ACC112 (cell line): ENCODE results near the gene NAGS.
"Not testable (repeated sequence)": the region's sequence is repeated elsewhere in the genome, so short reads cannot be mapped to it uniquely, and the experiment has no call there.

Source experiments
- H2AFZ ChIP-seq: fragments of 200-600 bp; sonication (generic); one replicate; pipeline ENCODE4 v1.6.0; 2017; ENCODE audit warnings: antibody characterized with exemption, low read length; ENCODE audit not compliant: unreplicated experiment
- H3K27ac ChIP-seq: fragments of 200-600 bp; sonication (generic); 2 replicates; pipeline ENCODE4 v1.5.1; 2014; ENCODE audit warnings: low read depth, mild to moderate bottlenecking, antibody characterized with exemption, low read length, moderate library complexity
- H3K27me3 ChIP-seq: fragments of 200-600 bp; sonication (generic); 2 replicates; pipeline ENCODE4 v1.6.1; 2014; ENCODE audit warnings: mild to moderate bottlenecking, antibody characterized with exemption, low read length, moderate library complexity, mixed read lengths; ENCODE audit not compliant: insufficient read depth
- H3K36me3 ChIP-seq: fragments of 200-600 bp; sonication (generic); 2 replicates; pipeline ENCODE4 v1.6.1; 2016; ENCODE audit warnings: mild to moderate bottlenecking, antibody characterized with exemption, low read length, moderate library complexity, mixed read lengths; ENCODE audit not compliant: insufficient read depth
- H3K4me1 ChIP-seq: fragments of 200-600 bp; sonication (generic); one replicate; pipeline ENCODE4 v1.6.1; 2016; ENCODE audit warnings: low read length, mixed read lengths; ENCODE audit not compliant: insufficient read depth, unreplicated experiment, control insufficient read depth
- H3K4me3 ChIP-seq: fragments of 200-600 bp; sonication (generic); 2 replicates; pipeline ENCODE4 v1.5.1; 2014; ENCODE audit warnings: mild to moderate bottlenecking, low read depth, low read length
- H3K79me2 ChIP-seq: fragments of 200-600 bp; sonication (generic); one replicate; pipeline ENCODE4 v1.6.0; 2016; ENCODE audit warnings: low read length; ENCODE audit not compliant: control insufficient read depth, unreplicated experiment, insufficient read depth

The NAGS gene

DNA sequence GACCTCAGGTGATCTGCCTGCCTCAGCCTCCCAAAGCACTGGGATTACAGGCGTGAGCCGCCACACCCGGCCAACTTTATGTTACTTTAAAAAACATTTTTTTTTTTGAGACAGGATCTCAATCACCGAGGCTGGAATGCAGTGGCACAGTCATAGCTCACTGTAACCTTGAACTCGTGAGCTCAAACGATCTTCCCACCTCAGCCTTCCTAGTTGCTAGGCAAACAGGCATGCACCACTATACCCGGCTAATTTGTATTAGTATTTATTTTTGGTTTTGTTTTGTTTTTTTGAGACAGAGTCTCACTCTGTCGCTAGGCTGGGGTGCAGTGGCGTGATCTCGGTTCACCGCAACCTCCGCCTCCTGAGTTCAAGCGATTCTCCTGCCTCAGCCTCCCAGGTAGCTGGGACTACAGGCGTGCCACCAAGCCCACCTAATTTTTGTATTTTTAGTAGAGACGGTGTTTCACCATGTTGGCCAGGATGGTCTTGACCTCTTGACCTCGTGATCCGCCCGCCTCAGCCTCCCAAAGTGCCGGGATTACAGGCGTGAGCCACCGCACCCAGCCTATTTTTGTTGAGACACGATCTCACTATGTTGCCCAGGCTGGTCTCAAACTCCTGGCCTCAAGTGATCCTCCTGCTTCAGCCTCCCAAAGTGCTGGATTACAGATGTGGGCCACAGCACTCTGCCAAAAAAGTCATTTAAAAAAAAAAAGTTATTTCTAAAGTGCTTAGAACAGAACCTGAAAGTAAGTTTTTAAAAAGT is 31.8 kb upstream of the NAGS start:
- not testable (repeated sequence) for H3K4me3 ChIP-seq, H2AFZ ChIP-seq, H3K36me3 ChIP-seq, H3K27ac ChIP-seq, H3K79me2 ChIP-seq, H3K4me1 ChIP-seq
- peaks cover 18% of the 10 kb centered on the region for H3K27me3 ChIP-seq

DNA sequence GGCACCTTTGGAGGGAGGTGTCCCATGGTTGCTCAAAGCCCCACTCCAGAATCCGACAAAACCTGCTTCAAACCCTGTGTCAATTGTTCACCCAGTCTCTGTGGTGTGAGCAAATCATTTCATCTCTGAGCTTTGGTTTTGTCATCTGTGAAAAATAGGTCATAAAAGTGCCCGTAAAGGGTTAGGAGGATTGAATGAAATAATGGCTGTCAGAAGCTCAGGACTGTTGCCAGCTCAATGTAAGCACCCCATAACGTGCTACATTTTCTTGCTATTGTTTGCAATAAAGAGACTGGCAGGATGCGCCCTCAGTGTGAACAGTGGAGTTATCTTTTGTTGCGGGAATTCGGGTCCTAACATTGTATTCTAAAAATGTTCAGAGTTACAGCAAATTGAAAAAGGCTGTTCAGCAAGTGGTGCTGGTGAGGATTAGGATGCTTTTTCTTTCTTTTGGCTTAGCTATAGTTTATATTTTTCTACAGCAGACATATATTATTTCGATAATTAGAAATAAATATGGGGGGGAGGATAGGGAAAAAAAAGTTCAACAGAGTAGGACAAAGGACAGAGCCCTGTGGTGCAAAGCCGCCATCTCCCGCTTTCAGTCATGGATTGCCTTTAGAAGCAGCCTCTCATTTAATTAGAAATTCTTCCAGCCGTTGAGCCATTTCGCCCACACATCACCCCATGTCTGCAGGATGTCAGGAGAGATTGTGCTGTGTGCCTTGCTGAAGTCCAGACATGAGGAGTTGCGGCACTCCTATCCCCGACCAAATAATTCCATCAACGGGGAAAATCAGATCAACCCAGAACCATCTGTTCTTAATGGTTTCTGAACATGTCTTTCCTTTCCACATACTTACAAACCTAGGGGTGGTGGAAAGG is 29.8 kb upstream of the NAGS start:
- no peaks in the 10 kb centered on the region for H3K79me2 ChIP-seq

DNA sequence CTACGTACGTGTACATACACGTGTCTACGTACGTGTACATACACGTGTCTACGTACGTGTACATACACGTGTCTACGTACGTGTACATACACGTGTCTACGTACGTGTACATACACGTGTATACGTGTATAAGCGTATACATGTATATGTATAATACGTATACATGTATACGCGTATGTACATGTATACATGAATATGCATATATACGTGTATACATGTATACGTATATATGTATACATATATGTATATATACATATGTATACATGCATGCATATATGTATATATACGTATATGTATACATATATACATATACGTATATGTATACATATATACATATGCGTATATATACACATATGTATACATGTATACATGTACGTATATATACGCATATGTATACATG is 28.5 kb upstream of the NAGS start:
- Histone ChIP-seq H3K27ac (no peak overlapping the region), H3K79me2 (no peaks in the 10 kb centered on the region), H3K4me1 (no peaks in the 10 kb centered on the region), H3K36me3 (no peaks in the 10 kb centered on the region), H3K27me3 (peaks cover 38% of the 10 kb centered on the region), H3K4me3 (no peak overlapping the region), H2AFZ (no peak overlapping the region)

More for the DNA sequence above, 29.8 kb upstream of the NAGS start:
- Histone ChIP-seq H3K27me3 (peaks cover 36% of the 10 kb centered on the region), H2AFZ (no peak overlapping the region), H3K27ac (no peak overlapping the region), H3K4me3 (no peak overlapping the region), H3K36me3 (no peaks in the 10 kb centered on the region), H3K4me1 (no peaks in the 10 kb centered on the region)

DNA sequence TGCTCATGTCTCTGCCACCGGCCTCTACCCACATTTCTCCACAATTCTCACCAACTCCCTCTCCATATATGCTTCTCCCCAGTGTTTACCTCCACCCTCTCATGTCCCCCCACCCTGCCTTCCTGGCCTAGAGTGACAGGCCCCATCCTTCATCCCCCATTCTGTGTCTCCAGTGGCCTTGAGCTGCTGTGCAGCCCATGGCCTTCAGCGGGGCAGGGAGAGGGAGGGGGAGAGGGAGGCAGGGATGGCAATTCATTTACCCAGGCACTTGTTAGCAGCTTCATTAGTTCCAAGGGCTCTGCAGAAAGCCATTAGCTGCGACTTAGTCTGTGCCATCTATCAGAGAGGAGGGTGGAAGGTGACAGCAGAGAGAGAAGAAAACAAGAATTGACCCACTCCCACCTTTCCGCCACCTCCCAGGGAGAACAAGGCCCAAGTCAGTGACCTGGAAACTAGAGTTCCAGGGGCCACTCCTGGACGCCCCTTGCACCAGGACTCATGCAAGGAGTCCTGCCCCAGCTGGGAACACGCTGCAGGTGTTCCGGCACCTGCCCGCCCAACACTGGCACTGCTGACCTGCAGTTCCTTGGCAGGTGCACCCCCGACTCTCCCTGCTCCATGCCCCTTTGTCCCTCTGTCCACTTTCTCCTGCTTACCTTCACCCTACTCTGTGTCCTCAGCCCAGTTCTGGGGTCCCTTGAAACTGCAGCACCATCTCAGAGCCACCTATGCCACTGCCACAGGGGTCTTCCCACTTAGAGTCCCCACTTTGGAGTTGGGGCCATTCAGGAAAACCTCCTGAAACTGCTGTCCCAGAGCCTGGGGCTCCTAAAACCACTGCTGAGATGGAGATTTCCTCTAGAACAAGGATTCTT is 27.2 kb upstream of the NAGS start:
- no peak overlapping the region for H2AFZ ChIP-seq
- no peak overlapping the region for H3K27ac ChIP-seq
- H3K27me3 ChIP-seq = peaks cover 45% of the 10 kb centered on the region

DNA sequence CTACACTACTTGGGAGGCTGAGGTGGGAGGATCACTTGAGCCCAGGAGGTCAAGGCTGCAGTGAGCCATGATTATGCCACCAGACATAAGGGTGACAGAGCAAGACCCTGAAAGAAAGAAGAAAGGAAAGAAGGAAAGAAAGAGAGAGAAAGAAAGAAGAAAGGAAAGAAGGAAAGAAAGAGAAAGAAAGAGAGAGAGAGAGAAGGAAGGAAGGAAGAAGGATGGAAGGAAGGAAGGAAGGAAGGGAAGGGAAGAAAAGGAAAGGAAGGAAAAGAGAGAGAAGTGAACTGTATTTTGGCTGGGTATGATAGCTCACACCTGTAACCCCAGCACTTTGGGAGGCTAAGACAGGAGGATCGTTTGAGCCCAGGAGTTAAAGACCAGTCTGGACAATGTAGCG is 26.3 kb upstream of the NAGS start:
- Histone ChIP-seq H3K4me1 (no peaks in the 10 kb centered on the region), H2AFZ (no peak overlapping the region), H3K27ac (no peak overlapping the region), H3K4me3 (no peak overlapping the region), H3K36me3 (no peaks in the 10 kb centered on the region), H3K27me3 (peaks cover 54% of the 10 kb centered on the region), H3K79me2 (no peaks in the 10 kb centered on the region)

More for the DNA sequence above, 27.2 kb upstream of the NAGS start:
- no peak overlapping the region for H3K4me3 ChIP-seq
- H3K79me2 ChIP-seq = no peaks in the 10 kb centered on the region
- no peaks in the 10 kb centered on the region for H3K36me3 ChIP-seq
- no peaks in the 10 kb centered on the region for H3K4me1 ChIP-seq

DNA sequence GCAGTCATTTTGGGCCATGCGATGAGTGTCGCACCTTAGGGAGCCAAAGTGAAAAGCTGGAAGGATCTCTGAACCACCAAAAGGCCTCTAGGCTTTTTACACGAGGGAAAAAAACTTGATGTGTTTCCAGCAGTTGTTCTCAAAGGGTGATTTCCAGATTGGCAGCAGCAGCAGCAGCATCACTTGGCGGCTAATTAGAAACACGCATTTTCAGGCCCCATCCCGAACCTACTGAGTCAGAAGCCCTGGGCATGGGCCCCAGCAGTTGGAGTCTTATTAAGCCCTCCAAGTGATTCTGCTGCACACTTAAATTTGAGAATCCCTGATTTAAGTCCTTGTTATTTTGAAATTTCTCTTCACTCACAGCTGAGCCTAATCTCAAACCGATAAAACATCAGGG is 25.4 kb upstream of the NAGS start:
- Histone ChIP-seq H3K4me1 (no peaks in the 10 kb centered on the region), H3K36me3 (no peaks in the 10 kb centered on the region), H3K27me3 (peaks cover 63% of the 10 kb centered on the region), H3K79me2 (no peaks in the 10 kb centered on the region), H3K4me3 (no peak overlapping the region), H2AFZ (no peak overlapping the region), H3K27ac (no peak overlapping the region)

DNA sequence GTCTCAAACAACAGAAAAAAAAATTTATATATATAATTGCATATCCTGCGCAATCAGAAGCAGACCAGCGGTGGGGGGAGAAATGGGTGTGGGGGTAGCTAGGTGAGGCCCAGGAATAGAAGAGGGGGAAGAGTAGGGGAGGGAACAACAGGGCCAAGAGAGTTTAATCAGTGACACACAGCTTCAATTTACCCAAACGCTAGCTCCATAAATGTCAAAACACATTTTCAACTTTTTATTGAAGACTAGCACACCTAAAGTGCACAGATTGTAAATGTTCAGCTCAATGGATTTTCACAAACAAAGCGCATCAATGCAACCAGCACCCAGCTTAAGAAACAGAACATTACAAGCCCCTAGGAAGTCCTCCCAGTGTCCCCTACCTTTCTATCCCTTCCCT is 24.8 kb upstream of the NAGS start:
- H3K27ac ChIP-seq = no peak overlapping the region
- H3K4me1 ChIP-seq = no peaks in the 10 kb centered on the region
- H3K4me3 ChIP-seq = no peak overlapping the region
- no peak overlapping the region for H2AFZ ChIP-seq
- H3K27me3 ChIP-seq = peaks cover 60% of the 10 kb centered on the region
- H3K79me2 ChIP-seq = no peaks in the 10 kb centered on the region
- H3K36me3 ChIP-seq = no peaks in the 10 kb centered on the region

DNA sequence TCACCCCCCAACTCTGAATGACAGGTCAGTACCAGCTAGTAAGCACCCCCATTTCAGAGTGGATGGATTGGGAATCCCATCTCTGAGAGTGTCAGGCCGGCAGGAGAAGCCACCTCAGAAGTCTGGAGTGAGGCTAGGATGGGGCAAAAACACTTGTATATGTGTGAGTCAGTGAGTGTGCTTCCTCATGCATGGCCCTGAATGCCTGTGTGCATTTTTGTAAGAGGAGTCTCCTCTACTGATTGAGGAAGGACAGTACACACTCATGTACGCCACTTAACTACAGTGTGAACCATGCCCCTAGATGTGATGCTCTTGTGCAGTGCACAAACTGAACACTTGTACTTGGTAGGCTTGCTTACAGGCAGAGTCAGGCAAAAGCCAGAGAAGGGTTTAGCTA is 22.3 kb upstream of the NAGS start:
- no peaks in the 10 kb centered on the region for H3K4me1 ChIP-seq
- peaks cover 54% of the 10 kb centered on the region for H3K27me3 ChIP-seq
- no peak overlapping the region for H3K4me3 ChIP-seq
- H3K36me3 ChIP-seq = no peaks in the 10 kb centered on the region
- no peak overlapping the region for H3K27ac ChIP-seq
- no peak overlapping the region for H2AFZ ChIP-seq
- H3K79me2 ChIP-seq = no peaks in the 10 kb centered on the region

DNA sequence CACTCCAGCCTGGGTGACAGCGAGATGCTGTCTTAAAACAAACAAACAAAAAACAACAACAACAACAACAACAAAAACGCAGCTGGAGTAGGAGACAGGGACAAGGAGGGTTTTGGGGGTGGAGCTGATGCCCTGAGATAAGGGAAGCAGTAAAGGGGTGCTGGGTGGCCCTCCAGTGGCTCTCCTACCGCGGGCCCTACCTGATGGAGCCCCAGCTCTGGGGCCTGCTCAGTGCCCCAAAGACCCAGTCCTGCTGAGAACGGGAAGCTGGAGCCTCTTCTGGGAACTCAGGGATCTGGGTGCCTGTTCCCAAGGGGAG is 21.3 kb upstream of the NAGS start:
- Histone ChIP-seq H3K4me1 (no peaks in the 10 kb centered on the region), H3K36me3 (no peaks in the 10 kb centered on the region), H2AFZ (no peak overlapping the region), H3K4me3 (peak overlapping the region; percentile 74; the same call in 1 of the 2 replicates), H3K79me2 (no peaks in the 10 kb centered on the region), H3K27me3 (peaks cover 45% of the 10 kb centered on the region), H3K27ac (no peak overlapping the region)

DNA sequence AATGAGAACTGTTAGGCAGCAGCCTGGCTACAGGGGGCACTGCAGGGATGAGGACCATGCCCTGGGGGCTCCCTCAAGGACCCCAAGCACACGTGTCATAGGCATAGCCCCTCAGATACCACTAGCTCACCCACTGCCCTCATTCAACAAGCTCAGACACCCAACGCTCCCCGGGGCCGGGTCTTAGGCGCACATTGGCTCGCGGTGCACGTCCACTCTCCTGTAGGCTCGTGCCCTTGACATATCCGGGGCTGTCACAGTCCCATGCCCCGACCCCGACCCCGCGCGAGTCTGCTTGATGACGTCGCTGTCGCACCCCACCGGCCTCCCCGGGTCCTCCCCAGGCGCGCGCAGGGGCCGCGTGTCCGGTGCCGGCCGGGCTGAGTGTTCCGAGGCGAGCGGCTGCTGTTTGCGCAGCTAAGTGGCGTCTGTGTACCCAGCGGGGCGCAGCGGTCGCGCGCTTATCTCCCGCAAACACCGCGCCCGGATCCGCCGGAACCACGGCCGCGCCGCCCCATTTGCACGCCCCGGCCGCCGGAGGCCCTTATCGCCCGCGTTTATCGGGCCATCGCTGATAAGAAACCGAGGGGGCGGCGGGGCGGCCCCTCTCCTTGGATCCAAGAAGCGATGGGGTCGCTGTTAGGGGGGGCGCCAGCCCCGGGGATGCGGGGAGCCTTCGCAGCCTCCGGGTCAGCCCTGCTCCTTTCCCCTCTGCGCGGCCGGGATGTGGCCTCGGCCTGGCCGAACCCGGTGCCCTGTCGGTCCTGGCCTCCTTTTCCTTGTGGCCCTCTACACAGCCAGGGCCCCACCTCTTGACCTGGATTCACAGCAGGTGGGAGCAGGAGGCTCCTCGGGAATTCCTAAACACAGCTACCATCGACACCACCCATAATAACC is 20.7 kb upstream of the NAGS start:
- no peak overlapping the region for H3K27ac ChIP-seq
- peak overlapping the region; percentile 84 for H2AFZ ChIP-seq
- peak overlapping the region; percentile 74 for H3K4me3 ChIP-seq
- H3K36me3 ChIP-seq = no peaks in the 10 kb centered on the region
- peaks cover 38% of the 10 kb centered on the region for H3K27me3 ChIP-seq
- no peaks in the 10 kb centered on the region for H3K4me1 ChIP-seq
- no peaks in the 10 kb centered on the region for H3K79me2 ChIP-seq
